HepG2 (cell line): ENCODE measurements around the gene MED10. TPM values are rescaled to one million over a fixed set of nuclear protein-coding genes. Genes with fewer than 3 reads are reported as not detected.

Source experiments
- CBX2 ChIP-seq, 2 experiments: fragments of 200-600 bp in 1 of 2; sonication (generic); formaldehyde crosslinking in 1 of 2; IDR thresholded peaks; 2 replicates each; pipeline versions ENCODE4 v1.7.0 to v1.8.1; 2018 to 2022; ENCODE audit warnings: low read depth in 2 of 2, low read length in 1 of 2, mild to moderate bottlenecking in 1 of 2, missing genetic modification reagents in 1 of 2
- CERS6 ChIP-seq: sonication (generic); formaldehyde crosslinking; IDR thresholded peaks from 2 replicates; pipeline ENCODE4 v1.5.0; 2020; ENCODE audit warnings: missing genetic modification reagents
- FUBP1 ChIP-seq: sonication (generic); formaldehyde crosslinking; IDR thresholded peaks from 2 replicates; pipeline ENCODE4 v1.5.1; 2020; ENCODE audit warnings: missing genetic modification reagents, mild to moderate bottlenecking, borderline replicate concordance
- JDP2 ChIP-seq: sonication (generic); formaldehyde crosslinking; IDR thresholded peaks from 2 replicates; pipeline ENCODE4 v1.8.1; 2022; ENCODE audit warnings: missing genetic modification reagents, borderline replicate concordance
- MAFF ChIP-seq: IDR thresholded peaks from 2 replicates; pipeline ENCODE4 v1.6.1; 2011; ENCODE audit warnings: low read depth, low read length, improper control_type of control experiment
- MED8 ChIP-seq: sonication (generic); formaldehyde crosslinking; IDR thresholded peaks from 2 replicates; pipeline ENCODE4 v1.8.1; 2023; ENCODE audit warnings: mild to moderate bottlenecking, missing genetic modification reagents; ENCODE audit not compliant: insufficient replicate concordance
- MIER2 ChIP-seq: IDR thresholded peaks from 2 replicates; pipeline ENCODE4 v1.6.1; 2016; ENCODE audit warnings: missing biosample characterization, missing genetic modification reagents
- NFKB2 ChIP-seq: sonication (generic); formaldehyde crosslinking; IDR thresholded peaks from 2 replicates; pipeline ENCODE4 v1.4.0; 2020; ENCODE audit warnings: missing genetic modification reagents, borderline replicate concordance
- PATZ1 ChIP-seq: sonication (generic); formaldehyde crosslinking; IDR thresholded peaks from 2 replicates; pipeline ENCODE4 v1.4.0; 2020; ENCODE audit warnings: missing genetic modification reagents
- TEF ChIP-seq: sonication (generic); formaldehyde crosslinking; IDR thresholded peaks from 2 replicates; pipeline ENCODE4 v1.5.0; 2020; ENCODE audit warnings: missing genetic modification reagents
- TSC22D2 ChIP-seq: sonication (generic); formaldehyde crosslinking; IDR thresholded peaks from 2 replicates; pipeline ENCODE4 v1.5.1; 2020; ENCODE audit warnings: missing genetic modification reagents, mild to moderate bottlenecking, borderline replicate concordance
- YY1 ChIP-seq: IDR thresholded peaks from 2 replicates; pipeline ENCODE4 v1.6.1; 2011; ENCODE audit warnings: low read length, low read depth, moderate library complexity, mild to moderate bottlenecking; ENCODE audit not compliant: insufficient read depth, insufficient replicate concordance
- ZBTB25 ChIP-seq: IDR thresholded peaks from 2 replicates; pipeline ENCODE4 v1.6.1; 2018; ENCODE audit warnings: missing genetic modification reagents
- ZEB1 ChIP-seq: IDR thresholded peaks from 2 replicates; pipeline ENCODE4 v1.6.1; 2012; ENCODE audit warnings: mild to moderate bottlenecking, low read depth, inconsistent platforms; ENCODE audit not compliant: insufficient replicate concordance
- ZIK1 ChIP-seq: sonication (generic); formaldehyde crosslinking; IDR thresholded peaks from 2 replicates; pipeline ENCODE4 v1.5.0; 2020; ENCODE audit warnings: mild to moderate bottlenecking, low read depth, missing genetic modification reagents, borderline replicate concordance
- ZMAT5 ChIP-seq: sonication (generic); formaldehyde crosslinking; IDR thresholded peaks from 2 replicates; pipeline ENCODE4 v1.5.0; 2020; ENCODE audit warnings: mild to moderate bottlenecking, low read depth, missing genetic modification reagents, borderline replicate concordance
- ZNF143 ChIP-seq: sonication (generic); formaldehyde crosslinking; IDR thresholded peaks from 2 replicates; pipeline ENCODE4 v1.4.0; 2020; ENCODE audit warnings: missing genetic modification reagents
- ZNF337 ChIP-seq: sonication (generic); formaldehyde crosslinking; IDR thresholded peaks from 2 replicates; pipeline ENCODE4 v1.5.1; 2020; ENCODE audit warnings: missing genetic modification reagents, low read depth, mild to moderate bottlenecking, borderline replicate concordance
- ZNF446 ChIP-seq: sonication (generic); formaldehyde crosslinking; IDR thresholded peaks from 2 replicates; pipeline ENCODE4 v1.5.0; 2020; ENCODE audit warnings: mild to moderate bottlenecking, missing genetic modification reagents
- ZNF468 ChIP-seq: sonication (generic); formaldehyde crosslinking; IDR thresholded peaks from 2 replicates; pipeline ENCODE4 v1.8.0; 2022; ENCODE audit warnings: mild to moderate bottlenecking, moderate library complexity, missing genetic modification reagents
- ZNF766 ChIP-seq: sonication (generic); formaldehyde crosslinking; IDR thresholded peaks from 2 replicates; pipeline ENCODE4 v1.5.0; 2020; ENCODE audit warnings: missing genetic modification reagents, borderline replicate concordance
- polyA plus RNA-seq, 8 experiments: library from polyadenylated mRNA; depleted of rRNA in 3 of 8; stranded (reverse) in 7 of 8; unstranded in 1 of 8; fragments of >200 nt; fragmentation: Illumina TruSeq in 4 of 8; extraction: Trizol in 4 of 8; gene quantifications; 2 replicates each; pipeline versions ENCODE4 v1.2.1 to v1.2.3, GENCODE V29; 2011 to 2016; ENCODE audit warnings: low read depth in 4 of 8, missing spikeins in 1 of 8, mixed read lengths in 1 of 8; ENCODE audit not compliant: insufficient read depth in 1 of 8
- total RNA-seq, 5 experiments: library from RNA; depleted of rRNA; stranded (reverse); fragments of >200 nt; fragmentation: Illumina TruSeq; extraction: Trizol; gene quantifications; 2 replicates each; pipeline ENCODE4 v1.2.3, GENCODE V29; 2016; ENCODE audit warnings: low read depth in 1 of 5

Gene MED10
- total and polyA plus RNA-seq, 2 of the 13 experiments (the other 11 are each of a cell fraction or from before 2014, with no cell fraction given) = 11.2 to 23.7 TPM

GRCh38 chr5:6377905-6378765 is at the start of gene MED10 (continued):
- no peak for TF ChIP-seq CBX2 (IDR thresholded peaks at IDR 0.05; ENCODE audit: low read depth, low read length)
- TF ChIP-seq CBX2 (CRISPR knock-in tag; IDR thresholded peaks at IDR 0.05; ENCODE audit: low read depth) = no peak
- TF ChIP-seq ZMAT5 = no peak
- TF ChIP-seq FUBP1 (CRISPR knock-in tag) = no peak
- no peak for TF ChIP-seq MED8 (CRISPR knock-in tag)
- TF ChIP-seq MIER2 = no peak
- no peak for TF ChIP-seq TSC22D2
- TF ChIP-seq JDP2 (CRISPR knock-in tag) = no peak
- no peak for TF ChIP-seq ZNF143 (CRISPR knock-in tag)
- no peak for TF ChIP-seq ZIK1
- no peak; the same call in 1 of the 2 replicates for TF ChIP-seq ZNF337 (CRISPR knock-in tag)
- TF ChIP-seq ZNF468 (CRISPR knock-in tag) = peak; percentile 87; the same call in 1 of the 2 replicates
- TF ChIP-seq YY1 = peak; percentile 46
- TF ChIP-seq ZEB1 = no peak
- no peak for TF ChIP-seq MAFF
- TF ChIP-seq CERS6 (CRISPR knock-in tag) = no peak
- TF ChIP-seq PATZ1 (CRISPR knock-in tag) = peak; percentile 39
- TF ChIP-seq ZNF766 (CRISPR knock-in tag) = no peak; the same call in 1 of the 2 replicates
- TF ChIP-seq ZBTB25 (CRISPR knock-in tag) = peak; percentile 57
- no peak for TF ChIP-seq NFKB2 (CRISPR knock-in tag)
- TF ChIP-seq ZNF446 (CRISPR knock-in tag) = peak; percentile 48; the same call in 1 of the 2 replicates
- no peak for TF ChIP-seq TEF
